ENCODE measurements around the gene HPCAL4. TPM values are rescaled to one million over a fixed set of nuclear protein-coding genes. Genes with fewer than 3 reads are reported as not detected.
A peak's percentile ranks its signal among the peaks of the same experiment; 100 is the strongest.

The HPCAL4 gene
- not detected in 2 replicates for total RNA-seq (2014; rRNA removed; shearing (Covaris generic))

DNA sequence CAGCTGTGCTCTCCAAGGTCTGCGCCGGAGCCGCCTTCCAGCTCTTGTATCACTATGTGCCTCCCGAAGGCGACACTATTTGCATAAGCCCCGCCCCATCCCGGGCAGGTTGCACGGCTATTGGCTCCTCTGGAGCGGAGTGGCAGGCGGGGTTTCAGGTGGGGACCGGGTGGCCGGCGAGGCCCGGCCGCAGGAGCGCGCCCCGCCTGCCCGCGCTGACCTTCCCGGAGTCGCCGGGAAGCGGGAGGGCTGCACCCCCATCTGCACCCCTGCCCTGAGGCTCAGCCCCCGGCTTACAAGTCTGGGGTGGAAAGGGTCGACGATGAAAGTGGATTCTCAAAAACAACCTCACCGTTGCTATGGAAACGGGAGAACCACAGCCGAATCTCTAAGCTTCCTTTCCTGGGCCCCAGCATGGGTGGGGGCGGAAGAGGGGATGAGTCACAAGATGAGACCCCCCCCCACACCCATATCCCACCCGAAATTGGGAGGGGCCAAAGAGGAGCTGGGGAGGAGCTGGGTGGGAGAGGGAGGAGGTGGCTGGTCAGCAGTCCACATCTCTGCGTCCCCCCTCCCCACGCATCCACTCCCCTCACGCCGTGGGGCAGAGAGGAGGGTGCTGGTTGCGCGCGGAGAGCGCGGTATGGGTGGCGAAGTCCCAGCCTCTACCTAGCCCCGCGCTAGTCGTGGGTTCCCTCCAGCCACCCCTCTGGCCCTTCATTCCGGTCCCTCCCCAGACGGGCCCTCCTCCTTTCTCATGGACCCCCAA lies at the start of gene HPCAL4:
Gene HPCAL4, minus strand, starts transcription at position 51 of the 769 bp plus-strand sequence. CDS start 6,830 bp downstream, outside the sequence.
- DNase-seq = peak; percentile 98
- Histone ChIP-seq H3K27me3 (ENCODE audit: control insufficient read depth, insufficient read depth, low read length) (peaks cover 97% of the 10 kb centered on the region), H3K36me3 (replicated peaks; ENCODE audit: control insufficient read depth, insufficient read depth, low read length) (no peaks in the 10 kb centered on the region), H3K4me3 (ENCODE audit: insufficient read depth, low read depth, low read length) (peak within 1 kb of the TSS; percentile 31; the same call in 1 of the 2 replicates)

GRCh38 chr1:39738622-39739366 lies 47.6 kb upstream of the HPCAL4 start, which contains the start of gene PPIE:
TSS of gene PPIE (plus strand) at chr1:39738882. CDS start at chr1:39738901, 19 bp downstream.
- H3K4me3 ChIP-seq (ENCODE audit: insufficient read depth, low read depth, low read length) = peak within 1 kb of the TSS; percentile 77
- H3K36me3 ChIP-seq (replicated peaks; ENCODE audit: control insufficient read depth, insufficient read depth, low read length) = peaks cover 5% of the 10 kb centered on the region
- peak; percentile 94 for DNase-seq
- H3K27me3 ChIP-seq (ENCODE audit: control insufficient read depth, insufficient read depth, low read length) = peaks cover 25% of the 10 kb centered on the region

DNA sequence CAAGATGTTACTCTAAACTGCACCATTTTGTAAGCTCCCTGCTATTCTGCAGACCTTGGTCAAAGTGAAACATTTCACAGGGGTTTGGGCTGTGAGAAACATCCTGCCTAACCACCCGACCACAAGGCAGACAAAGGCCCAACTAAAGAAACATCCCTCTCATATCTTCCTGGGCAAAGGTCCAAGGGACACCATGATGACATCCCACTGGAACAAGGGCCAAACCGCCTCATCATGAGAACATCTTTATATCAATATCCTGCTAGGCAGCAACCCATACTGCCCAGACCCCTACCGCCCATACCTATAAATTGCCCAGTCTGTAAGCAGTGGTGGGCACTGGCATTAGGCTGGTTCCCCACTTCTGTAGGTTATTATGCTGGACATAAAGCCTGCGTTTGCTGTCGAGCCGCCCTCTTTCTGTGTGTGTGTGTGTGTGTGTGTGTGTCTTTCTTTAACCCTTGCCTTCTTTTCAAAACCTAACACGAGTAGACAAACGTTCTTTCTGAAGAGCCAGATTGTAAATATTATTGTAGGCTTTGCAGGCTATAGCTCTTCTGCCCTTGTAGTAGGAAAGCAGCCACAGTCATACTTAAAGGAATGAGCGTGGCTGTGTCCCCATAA lies 46.4 kb upstream of the HPCAL4 start:
- Histone ChIP-seq H3K27me3 (ENCODE audit: control insufficient read depth, insufficient read depth, low read length) (peaks cover 35% of the 10 kb centered on the region), H3K4me3 (ENCODE audit: insufficient read depth, low read depth, low read length) (no peak overlapping the region), H3K36me3 (replicated peaks; ENCODE audit: control insufficient read depth, insufficient read depth, low read length) (no peaks in the 10 kb centered on the region)
- no peak for DNase-seq

DNA sequence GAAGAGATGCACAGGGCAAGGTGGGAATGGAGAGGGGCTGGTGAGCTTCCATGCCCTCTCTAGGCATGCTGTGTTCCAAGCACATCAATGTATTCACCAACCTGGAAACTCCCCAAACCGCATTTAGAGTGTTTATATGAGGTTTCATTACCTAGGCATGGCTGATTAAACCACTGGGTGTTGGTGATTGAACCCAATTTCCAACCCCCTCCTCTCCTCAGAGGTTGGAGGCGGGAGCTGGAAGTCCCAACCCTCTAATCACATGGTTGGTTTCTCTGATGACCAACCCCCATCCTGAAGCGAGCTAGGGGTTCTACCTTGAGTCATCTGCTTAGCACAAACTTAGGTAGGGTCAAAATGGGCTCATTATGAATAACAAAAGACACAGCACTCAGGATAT lies 44.5 kb upstream of the HPCAL4 start:
- H3K4me3 ChIP-seq (ENCODE audit: insufficient read depth, low read depth, low read length) = no peak overlapping the region
- no peaks in the 10 kb centered on the region for H3K36me3 ChIP-seq (replicated peaks; ENCODE audit: control insufficient read depth, insufficient read depth, low read length)
- peaks cover 50% of the 10 kb centered on the region for H3K27me3 ChIP-seq (ENCODE audit: control insufficient read depth, insufficient read depth, low read length)
- DNase-seq = no peak

GRCh38 chr1:39733161-39733560 lies 41.9 kb upstream of the HPCAL4 start:
- Histone ChIP-seq H3K36me3 (replicated peaks; ENCODE audit: control insufficient read depth, insufficient read depth, low read length) (no peaks in the 10 kb centered on the region), H3K4me3 (ENCODE audit: insufficient read depth, low read depth, low read length) (no peak overlapping the region), H3K27me3 (ENCODE audit: control insufficient read depth, insufficient read depth, low read length) (peaks cover 74% of the 10 kb centered on the region)
- DNase-seq = no peak

- Histone ChIP-seq H3K27me3 (ENCODE audit: control insufficient read depth, insufficient read depth, low read length) (peaks cover 78% of the 10 kb centered on the region), H3K36me3 (replicated peaks; ENCODE audit: control insufficient read depth, insufficient read depth, low read length) (no peaks in the 10 kb centered on the region), H3K4me3 (ENCODE audit: insufficient read depth, low read depth, low read length) (no peak overlapping the region)
- no peak for DNase-seq
Observed at GRCh38 chr1:39732730-39733129, 41.5 kb upstream of the HPCAL4 start.

- DNase-seq = no peak
- Histone ChIP-seq H3K27me3 (ENCODE audit: control insufficient read depth, insufficient read depth, low read length) (peaks cover 86% of the 10 kb centered on the region), H3K36me3 (replicated peaks; ENCODE audit: control insufficient read depth, insufficient read depth, low read length) (no peaks in the 10 kb centered on the region), H3K4me3 (ENCODE audit: insufficient read depth, low read depth, low read length) (no peak overlapping the region)
Observed at GRCh38 chr1:39729842-39730241, 38.6 kb upstream of the HPCAL4 start.

DNA sequence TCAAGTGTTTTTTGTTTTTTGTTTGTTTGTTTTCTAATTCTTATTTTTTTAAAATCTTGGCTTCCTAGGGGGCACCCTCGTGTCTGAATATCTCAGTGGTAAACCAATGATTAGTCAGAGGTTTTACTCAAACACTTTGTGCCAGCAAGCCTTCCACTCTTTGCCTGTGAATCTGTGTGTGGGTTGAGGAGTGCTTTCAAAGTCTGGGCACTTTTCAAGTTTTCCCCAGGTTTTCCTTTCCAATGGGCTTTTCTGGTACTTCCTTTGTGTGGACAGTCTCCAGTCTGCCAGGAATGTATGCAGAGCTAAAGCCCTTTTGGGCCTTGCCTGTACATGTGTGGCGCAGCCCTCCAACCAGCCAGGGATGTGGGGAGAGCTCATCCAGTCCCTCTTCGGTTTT lies 37.8 kb upstream of the HPCAL4 start:
- H3K4me3 ChIP-seq (ENCODE audit: insufficient read depth, low read depth, low read length) = no peak overlapping the region
- DNase-seq = no peak
- peaks cover 87% of the 10 kb centered on the region for H3K27me3 ChIP-seq (ENCODE audit: control insufficient read depth, insufficient read depth, low read length)
- no peaks in the 10 kb centered on the region for H3K36me3 ChIP-seq (replicated peaks; ENCODE audit: control insufficient read depth, insufficient read depth, low read length)

DNA sequence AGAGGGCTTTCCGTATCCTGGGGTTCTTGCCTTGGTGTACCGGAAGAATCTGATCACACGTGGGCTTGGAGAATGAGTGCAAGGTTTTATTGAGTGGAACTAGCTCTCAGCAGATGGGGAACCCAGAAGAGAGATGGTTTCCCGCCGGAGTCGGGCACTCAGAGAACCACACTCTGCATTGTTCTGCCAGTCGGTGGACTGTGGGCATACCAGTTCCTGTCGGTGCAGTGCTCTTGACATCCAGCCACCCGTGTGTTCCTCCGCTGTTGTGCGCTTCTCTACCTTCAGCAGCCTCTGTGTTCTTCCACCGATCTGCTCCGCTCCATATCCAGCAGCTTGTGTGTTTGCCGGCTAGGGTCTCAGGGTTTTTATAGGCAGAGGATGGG lies 36.7 kb upstream of the HPCAL4 start:
- peaks cover 85% of the 10 kb centered on the region for H3K27me3 ChIP-seq (ENCODE audit: control insufficient read depth, insufficient read depth, low read length)

GRCh38 chr1:39727221-39727931 lies 36.1 kb upstream of the HPCAL4 start:
- peaks cover 84% of the 10 kb centered on the region for H3K27me3 ChIP-seq (ENCODE audit: control insufficient read depth, insufficient read depth, low read length)
- no peak overlapping the region for H3K4me3 ChIP-seq (ENCODE audit: insufficient read depth, low read depth, low read length)
- no peaks in the 10 kb centered on the region for H3K36me3 ChIP-seq (replicated peaks; ENCODE audit: control insufficient read depth, insufficient read depth, low read length)
- no peak for DNase-seq

More for the DNA sequence above, 36.7 kb upstream of the HPCAL4 start:
- no peak overlapping the region for H3K4me3 ChIP-seq (ENCODE audit: insufficient read depth, low read depth, low read length)
- DNase-seq = no peak
- no peaks in the 10 kb centered on the region for H3K36me3 ChIP-seq (replicated peaks; ENCODE audit: control insufficient read depth, insufficient read depth, low read length)

DNA sequence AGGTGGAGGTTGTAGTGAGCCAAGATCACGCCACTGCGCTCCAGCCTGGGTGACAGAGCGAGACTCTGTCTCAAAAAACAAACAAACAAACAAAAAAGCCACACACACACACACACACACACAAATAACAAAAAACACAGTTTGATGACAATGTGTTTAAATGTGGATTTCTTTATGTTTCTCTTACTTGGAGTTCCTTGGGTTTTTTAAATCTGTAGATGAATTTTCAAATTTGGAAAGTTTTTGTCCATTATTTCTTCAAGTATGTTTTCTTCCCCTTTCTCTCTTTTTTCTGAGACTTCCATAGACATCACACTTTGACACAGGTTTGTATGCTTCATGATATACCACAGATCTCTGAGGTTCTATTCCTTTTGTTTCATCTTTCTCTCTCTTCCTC lies 35.4 kb upstream of the HPCAL4 start:
- no peak overlapping the region for H3K4me3 ChIP-seq (ENCODE audit: insufficient read depth, low read depth, low read length)
- DNase-seq = no peak
- H3K36me3 ChIP-seq (replicated peaks; ENCODE audit: control insufficient read depth, insufficient read depth, low read length) = no peaks in the 10 kb centered on the region
- H3K27me3 ChIP-seq (ENCODE audit: control insufficient read depth, insufficient read depth, low read length) = peaks cover 88% of the 10 kb centered on the region

DNA sequence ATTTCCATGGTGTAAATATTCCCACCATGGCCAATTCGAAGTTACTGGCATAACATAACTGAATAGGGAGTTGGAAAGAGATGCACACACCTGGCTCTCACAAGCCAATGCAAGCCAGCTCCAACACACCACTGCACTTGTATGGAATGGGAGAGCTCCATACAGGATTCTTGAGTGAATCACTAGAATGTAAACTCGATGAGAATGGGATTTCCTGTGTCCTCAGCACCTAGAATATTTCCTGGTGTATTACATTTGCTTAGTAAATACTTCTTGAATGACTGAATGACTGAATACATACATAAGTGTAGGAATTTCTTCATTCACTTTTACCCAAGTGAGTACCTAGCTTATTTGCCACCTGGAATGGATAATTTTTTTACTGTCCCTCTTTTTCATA lies 31.3 kb upstream of the HPCAL4 start:
- no peaks in the 10 kb centered on the region for H3K36me3 ChIP-seq (replicated peaks; ENCODE audit: control insufficient read depth, insufficient read depth, low read length)
- no peak overlapping the region for H3K4me3 ChIP-seq (ENCODE audit: insufficient read depth, low read depth, low read length)
- DNase-seq = no peak
- peaks cover 84% of the 10 kb centered on the region for H3K27me3 ChIP-seq (ENCODE audit: control insufficient read depth, insufficient read depth, low read length)

- no peaks in the 10 kb centered on the region for H3K36me3 ChIP-seq (replicated peaks; ENCODE audit: control insufficient read depth, insufficient read depth, low read length)
- peaks cover 85% of the 10 kb centered on the region for H3K27me3 ChIP-seq (ENCODE audit: control insufficient read depth, insufficient read depth, low read length)
- DNase-seq = no peak
- H3K4me3 ChIP-seq (ENCODE audit: insufficient read depth, low read depth, low read length) = no peak overlapping the region
Observed at GRCh38 chr1:39721664-39722063, 30.4 kb upstream of the HPCAL4 start.
